Heart right ventricle (tissue), 16 donors: ENCODE data around the gene SMYD3. TPM values are rescaled to one million over a fixed set of nuclear protein-coding genes. Genes with fewer than 3 reads are reported as not detected.
A peak's percentile ranks its signal among the peaks of the same experiment; 100 is the strongest.

Source experiments
- ATAC-seq, 8 donors: fragments of 200-7000 bp; cut with Tn5 transposase; one replicate each; pipeline ENCODE4 v1.9.1; 2020; ENCODE audit warnings: mild to moderate bottlenecking in 8 of 8, moderate library complexity in 8 of 8, moderate number of reproducible peaks in 1 of 8
- DNase-seq, 2 donors: peaks; one replicate each; pipeline ENCODE4 v3.0.0-alpha.2; 2020
- H3K27ac ChIP-seq, 10 donors: fragments of 200-600 bp; sonication (generic) in 2 of 10; one replicate each; pipeline versions ENCODE4 v1.5.0 to v1.8.0; 2020 to 2022; ENCODE audit warnings: mild to moderate bottlenecking in 3 of 10
- H3K27me3 ChIP-seq, 7 donors: fragments of 200-600 bp; one replicate each; pipeline ENCODE4 v1.8.0; 2021 to 2022; ENCODE audit warnings: mild to moderate bottlenecking in 2 of 7
- H3K36me3 ChIP-seq, 9 donors: fragments of 200-600 bp; sonication (generic) in 1 of 9; one replicate each; pipeline versions ENCODE4 v1.5.0 to v1.8.0; 2020 to 2022; ENCODE audit warnings: mild to moderate bottlenecking in 2 of 9
- H3K4me1 ChIP-seq, 9 donors: fragments of 200-600 bp; sonication (generic) in 1 of 9; one replicate each; pipeline versions ENCODE4 v1.5.0 to v1.8.0; 2020 to 2022; ENCODE audit warnings: mild to moderate bottlenecking in 4 of 9
- H3K4me3 ChIP-seq, 10 donors: fragments of 200-600 bp; sonication (generic) in 2 of 10; one replicate each; pipeline versions ENCODE4 v1.5.0 to v1.8.0; 2020 to 2022; ENCODE audit warnings: mild to moderate bottlenecking in 7 of 10, moderate library complexity in 2 of 10
- H3K9me3 ChIP-seq, 11 donors: fragments of 200-600 bp in 10 of 11; sonication (generic) in 2 of 11; one replicate each; pipeline versions ENCODE4 v1.5.0 to v1.8.0; 2013 to 2022; ENCODE audit warnings: mild to moderate bottlenecking in 2 of 11, control low read depth in 1 of 11, moderate library complexity in 1 of 11
- CTCF ChIP-seq, 9 donors: fragments of 200-600 bp; sonication (generic) in 2 of 9; IDR thresholded peaks; one replicate each; pipeline versions ENCODE4 v1.5.0 to v1.8.0; 2021 to 2022; ENCODE audit warnings: antibody characterized with exemption in 9 of 9, mild to moderate bottlenecking in 5 of 9, moderate library complexity in 1 of 9
- WGBS, 2 donors: extraction: QIAGEN DNeasy Blood & Tissue Kit; methylation state at CpG; one replicate each; pipeline ENCODE4 v1.1.7; 2013; ENCODE audit warnings: inconsistent platforms in 1 of 2; 5-methylcytosine and 5-hydroxymethylcytosine counted together
- intact Hi-C, 10 donors: fragments of 100-400 bp; cut with DNase I; formaldehyde crosslinking; loops; one replicate each; pipeline versions ENCODE4 v1.11.1 to v1.14.2; 2022
- polyA plus RNA-seq, 2 donors: library from polyadenylated mRNA; stranded (reverse); fragments of 200-250 nt; gene quantifications; one replicate each; pipeline ENCODE4 v1.2.3, GENCODE V29; 2013
- total RNA-seq, 10 donors: library from RNA; stranded (reverse); fragmentation: NEBNext Ultra II Directional in 3 of 10; extraction: Animal tissue kit (Norgen Biotek cat#: 25700) in 3 of 10; gene quantifications; one replicate each; pipeline versions ENCODE4 v1.2.1 to v1.2.4, GENCODE V29; 2021 to 2023
- donor health status: Arrhythmogenic right ventricular cardiomyopathy.
- donor health status: ischemic (EF 13 %, LVEDD 7.1; RV severe dilation, severe dysfunction).
- donor health status: healthy with polysubstance abuse.
- donor health status: DM: no; HTN: yes; CAD: no.
- donor health status: DM: no; HTN: no; CAD: no.
- donor health status: ischemic (EF 25% LVEDD 6.9; RV normal size, moderate dysfunction).
- donor health status: ischemic (EF 25% LVEDD 5.7; RV mildly dilated, moderate dysfunction).
- donor health status: healthy.
- donor health status: DM: yes; HTN: yes; CAD: no.
- donor health status: Ischemic cardiomyopathy.
- donor health status: ischemic (EF 35%, LVEDD 5.7; RV mildly dilated, moderate dysfunction).
- donor health status: nonischemic (EF 11% LVEDD 7.7; RV severe dilation, severe dysfunction).
- donor health status: DM: yes; HTN: yes; CAD: no.
- donor health status: PGD.
- donor health status: ischemic (EF 29% LVEDD 5.4; RV normal size, mild dysfunction).
- donor health status: nonischemic (EF 23%, LVEDD 6.1; RV moderate dilation, normal function).

SMYD3 gene
- total and polyA plus RNA-seq, 12 donors, result 5.9 to 13.9 (median 8.1) TPM

- no peaks in the 10 kb centered on the region for H3K27me3 ChIP-seq
- TF ChIP-seq CTCF (IDR thresholded peaks at IDR 0.05), result no peak
- no peak overlapping the region for H3K4me3 ChIP-seq
- H3K27ac ChIP-seq, result no peak overlapping the region
- no peaks in the 10 kb centered on the region for H3K36me3 ChIP-seq
- H3K4me1 ChIP-seq, result peaks cover 0 to 4% (median 0%) of the 10 kb centered on the region in 9 donors
- peaks cover 0 to 22% (median 0%) of the 10 kb centered on the region in 11 donors for H3K9me3 ChIP-seq
- 92 to 95% methylated on average over 5 of the region's 5 CpGs for WGBS, 2 donors
- no peak for DNase-seq
- intact Hi-C loops, result no loop called here
- no peak for ATAC-seq
Observed at GRCh38 chr1:245895455-245895959, 611.6 kb downstream of the SMYD3 start.

- DNase-seq (no peak), ATAC-seq (no peak)
- H3K4me3 ChIP-seq, result no peak overlapping the region
- no peaks in the 10 kb centered on the region for H3K27me3 ChIP-seq
- 84 to 86% methylated on average over 7 of the region's 7 CpGs for WGBS, 2 donors
- no peak for TF ChIP-seq CTCF (IDR thresholded peaks at IDR 0.05)
- H3K9me3 ChIP-seq, result peaks cover 0 to 29% (median 0%) of the 10 kb centered on the region in 11 donors
- intact Hi-C loops, result no loop called here
- H3K27ac ChIP-seq, result no peak overlapping the region
- no peaks in the 10 kb centered on the region for H3K36me3 ChIP-seq
- peaks cover 0 to 4% (median 0%) of the 10 kb centered on the region in 9 donors for H3K4me1 ChIP-seq
Observed at GRCh38 chr1:245894843-245895242, 612.2 kb downstream of the SMYD3 start.

- Histone ChIP-seq H3K4me1 (peaks cover 0 to 4% (median 0%) of the 10 kb centered on the region in 9 donors), H3K36me3 (no peaks in the 10 kb centered on the region)
Observed at GRCh38 chr1:245893025-245893424, 614.1 kb downstream of the SMYD3 start.

GRCh38 chr1:245888809-245889208 lies 618.3 kb downstream of the SMYD3 start:
- no peaks in the 10 kb centered on the region for H3K36me3 ChIP-seq
- intact Hi-C loops, result no loop called here

More at GRCh38 chr1:245893025-245893424, 614.1 kb downstream of the SMYD3 start:
- Histone ChIP-seq H3K27me3 (no peaks in the 10 kb centered on the region), H3K4me3 (no peak overlapping the region), H3K27ac (no peak overlapping the region), H3K9me3 (peaks cover 0 to 34% (median 0%) of the 10 kb centered on the region in 11 donors)
- WGBS, 2 donors, result 91 to 96% methylated on average over 1 of the region's 1 CpG
- ATAC-seq (no peak), DNase-seq (no peak)
- TF ChIP-seq CTCF (IDR thresholded peaks at IDR 0.05), result no peak
- intact Hi-C loops, result no loop called here

More at GRCh38 chr1:245888809-245889208, 618.3 kb downstream of the SMYD3 start:
- H3K4me3 ChIP-seq, result no peak overlapping the region
- no peaks in the 10 kb centered on the region for H3K4me1 ChIP-seq
- WGBS, 2 donors, result 62 to 63% methylated on average over 2 of the region's 2 CpGs
- H3K27me3 ChIP-seq, result no peaks in the 10 kb centered on the region
- ATAC-seq (no peak), DNase-seq (no peak)
- peaks cover 0 to 31% (median 0%) of the 10 kb centered on the region in 11 donors for H3K9me3 ChIP-seq
- peak in 3 of 9 donors; percentile 14 to 37 (median 17) for TF ChIP-seq CTCF (IDR thresholded peaks at IDR 0.05)
- H3K27ac ChIP-seq, result no peak overlapping the region
